Colonic mucosa (tissue), 4 donors: Measurements from ENCODE around the gene ANKRD23. TPM values are rescaled to one million over a fixed set of nuclear protein-coding genes. Genes with fewer than 3 reads are reported as not detected.
A peak's percentile ranks its signal among the peaks of the same experiment; 100 is the strongest.

Source experiments
- DNase-seq: peaks from one replicate; pipeline ENCODE4 v3.0.0-alpha.2; 2020
- H3K27ac ChIP-seq: fragments of 200-600 bp; one replicate; pipeline ENCODE4 v1.8.0; 2021
- H3K27me3 ChIP-seq: fragments of 200-600 bp; one replicate; pipeline ENCODE4 v1.8.0; 2021
- H3K36me3 ChIP-seq: fragments of 200-600 bp; one replicate; pipeline ENCODE4 v1.8.0; 2021
- H3K4me1 ChIP-seq: fragments of 200-600 bp; one replicate; pipeline ENCODE4 v1.8.0; 2021; ENCODE audit warnings: mild to moderate bottlenecking
- H3K4me3 ChIP-seq: fragments of 200-600 bp; one replicate; pipeline ENCODE4 v1.8.0; 2021
- H3K9ac ChIP-seq, 2 donors: one replicate each; pipeline ENCODE4 v1.7.0; 2013; ENCODE audit warnings: control low read depth in 2 of 2, low read depth in 2 of 2, low read length in 2 of 2
- H3K9me3 ChIP-seq: fragments of 200-600 bp; one replicate; pipeline ENCODE4 v1.8.0; 2021
- CTCF ChIP-seq: fragments of 200-600 bp; IDR thresholded peaks from one replicate; pipeline ENCODE4 v1.8.0; 2022; ENCODE audit warnings: antibody characterized with exemption, mild to moderate bottlenecking
- intact Hi-C: fragments of 100-400 bp; cut with DNase I; formaldehyde crosslinking; loops from one replicate; pipeline ENCODE4 v1.14.1; 2022
- total RNA-seq, 2 donors: library from RNA; stranded (reverse); fragmentation: NEBNext Ultra II Directional in 1 of 2; extraction: Animal tissue kit (Norgen Biotek cat#: 25700) in 1 of 2; gene quantifications; one replicate each; pipeline ENCODE4 v1.2.1, GENCODE V29; 2021
- donor health status: healthy.
- donor health status: DM: no; HTN: no; CAD: no.
- donor health status: DM: no; HTN: no; CAD: no.

The ANKRD23 gene
- total RNA-seq, 2 donors from 2014 or later, result 1.4 to 4.1 TPM

- Histone ChIP-seq H3K9ac (peak overlapping the region; percentile 52 to 84), H3K4me3 (peak overlapping the region; percentile 69), H3K27ac (peak overlapping the region; percentile 98), H3K27me3 (no peaks in the 10 kb centered on the region), H3K36me3 (no peaks in the 10 kb centered on the region), H3K4me1 (peaks cover 23% of the 10 kb centered on the region), H3K9me3 (no peaks in the 10 kb centered on the region)
- intact Hi-C loops, result no loop called here
- peak; percentile 45 for DNase-seq
- TF ChIP-seq CTCF, result no peak
Measured at GRCh38 chr2:96815326-96816126, 28.3 kb downstream of the ANKRD23 start.

- Histone ChIP-seq H3K27me3 (no peaks in the 10 kb centered on the region), H3K27ac (no peak overlapping the region), H3K36me3 (peaks cover 3% of the 10 kb centered on the region), H3K9ac (no peak overlapping the region), H3K4me1 (peaks cover 8% of the 10 kb centered on the region), H3K9me3 (no peaks in the 10 kb centered on the region), H3K4me3 (no peak overlapping the region)
- TF ChIP-seq CTCF, result no peak
- no peak for DNase-seq
- intact Hi-C loops, result no loop called here
Measured at GRCh38 chr2:96813656-96814055, 30.2 kb downstream of the ANKRD23 start.

- H3K9ac ChIP-seq, result no peak overlapping the region
- intact Hi-C loops, result no loop called here
- DNase-seq, result no peak
- no peaks in the 10 kb centered on the region for H3K4me1 ChIP-seq
- no peaks in the 10 kb centered on the region for H3K27me3 ChIP-seq
- no peak for TF ChIP-seq CTCF
- H3K4me3 ChIP-seq, result no peak overlapping the region
- H3K36me3 ChIP-seq, result peaks cover 4% of the 10 kb centered on the region
- H3K27ac ChIP-seq, result no peak overlapping the region
- H3K9me3 ChIP-seq, result no peaks in the 10 kb centered on the region
Measured at GRCh38 chr2:96811917-96812316, 31.9 kb downstream of the ANKRD23 start.

- H3K27ac ChIP-seq, result no peak overlapping the region
- H3K4me1 ChIP-seq, result no peaks in the 10 kb centered on the region
- intact Hi-C loops, result no loop called here
- H3K27me3 ChIP-seq, result no peaks in the 10 kb centered on the region
- DNase-seq, result no peak
- H3K4me3 ChIP-seq, result no peak overlapping the region
- H3K36me3 ChIP-seq, result peaks cover 4% of the 10 kb centered on the region
- TF ChIP-seq CTCF, result no peak
- no peak overlapping the region for H3K9ac ChIP-seq
- H3K9me3 ChIP-seq, result no peaks in the 10 kb centered on the region
Measured at GRCh38 chr2:96810783-96811192, 33.0 kb downstream of the ANKRD23 start.

GRCh38 chr2:96809951-96810782 lies 33.7 kb downstream of the ANKRD23 start:
- Histone ChIP-seq H3K36me3 (peaks cover 4% of the 10 kb centered on the region), H3K9ac (no peak overlapping the region), H3K4me1 (no peaks in the 10 kb centered on the region), H3K27ac (no peak overlapping the region), H3K4me3 (no peak overlapping the region), H3K27me3 (no peaks in the 10 kb centered on the region), H3K9me3 (no peaks in the 10 kb centered on the region)
- intact Hi-C loops, result loop anchor here (10.0 kb wide), 1 partner anchor 195 kb away; no protein-coding TSS in a partner anchor
- no peak for TF ChIP-seq CTCF
- no peak for DNase-seq
